GM12878 (cell line): ENCODE measurements around the gene RUNDC1. TPM values are rescaled to one million over a fixed set of nuclear protein-coding genes. Genes with fewer than 3 reads are reported as not detected.

Experiments
- ATAC-seq: fragments of 200-7000 bp; cut with Tn5 transposase; 3 replicates; pipeline ENCODE4 v1.9.1; 2020; ENCODE audit warnings: mild to moderate bottlenecking, moderate library complexity
- BruUV-seq: library from RNA; stranded (reverse); fragments of 400-500 nt; replicated peaks from 2 replicates; lab custom pipeline; 2021; lab: Mats Ljungman, UMichigan
- CTCF ChIA-PET: fragments of 300-600 bp; sonication (Branson Sonifier 250); formaldehyde crosslinking; extraction: SDS; loops from one replicate; lab custom pipeline; 2021; ENCODE audit warnings: inconsistent platforms; lab: Yijun Ruan, JAX
- POLR2A ChIA-PET: fragments of 350-600 bp; formaldehyde crosslinking; extraction: SDS; loops from one replicate; lab custom pipeline; 2021; ENCODE audit warnings: inconsistent platforms; lab: Charles Lee
- RAD21 ChIA-PET: fragments of 300-600 bp; sonication (Branson Sonifier 250); formaldehyde crosslinking; loops from one replicate; lab custom pipeline; 2023; ENCODE audit warnings: antibody characterized with exemption; ENCODE audit not compliant: unreplicated experiment; lab: Charles Lee
- SMC1A ChIA-PET: fragments of 300-600 bp; sonication (Branson Sonifier 250); formaldehyde crosslinking; loops from one replicate; lab custom pipeline; 2023; ENCODE audit not compliant: unreplicated experiment, uncharacterized antibody; lab: Charles Lee
- DNase-seq: peaks from one replicate; pipeline ENCODE4 v3.0.0-alpha.2; 2011; ENCODE audit warnings: low read depth, low spot score
- FAIRE-seq: peaks from 3 replicates; lab custom pipeline; 2011; peaks lifted over from hg19 to GRCh38; lab: Jason Lieb, UNC
- H2AFZ ChIP-seq: 2 replicates; pipeline ENCODE4 v1.6.0; 2011; ENCODE audit warnings: low read depth, low read length, control low read depth; ENCODE audit not compliant: control insufficient read depth
- H3K27ac ChIP-seq: 2 replicates; pipeline ENCODE4 v1.5.1; 2011; ENCODE audit warnings: control low read depth; ENCODE audit not compliant: control insufficient read depth, insufficient read depth
- H3K27me3 ChIP-seq, 2 experiments: replicated peaks in 1 of 2; 2 replicates each; pipeline versions ENCODE4 v1.6.0 to v1.6.1; 2011; ENCODE audit warnings: low read length in 1 of 2; ENCODE audit not compliant: control insufficient read depth in 2 of 2, insufficient read depth in 2 of 2
- H3K36me3 ChIP-seq, 2 experiments: 2 replicates each; pipeline ENCODE4 v1.5.1; 2011; ENCODE audit warnings: low read length in 1 of 2; ENCODE audit not compliant: control insufficient read depth in 2 of 2, insufficient read depth in 2 of 2
- H3K4me1 ChIP-seq: 2 replicates; pipeline ENCODE4 v1.6.1; 2011; ENCODE audit warnings: mild to moderate bottlenecking, low read length, moderate library complexity, mixed read lengths; ENCODE audit not compliant: control insufficient read depth, insufficient read depth
- H3K4me2 ChIP-seq: 2 replicates; pipeline ENCODE4 v1.6.0; 2011; ENCODE audit warnings: control low read depth; ENCODE audit not compliant: control insufficient read depth, insufficient read depth
- H3K4me3 ChIP-seq: fragments of 200-600 bp; sonication (generic); 2 replicates; pipeline ENCODE4 v1.5.1; 2016
- H3K79me2 ChIP-seq: 2 replicates; pipeline ENCODE4 v1.6.0; 2011; ENCODE audit warnings: low read length; ENCODE audit not compliant: control insufficient read depth, insufficient read depth
- H3K9ac ChIP-seq: 2 replicates; pipeline ENCODE4 v1.8.0; 2011; ENCODE audit warnings: low read length, control low read depth, mixed read lengths; ENCODE audit not compliant: control insufficient read depth, insufficient read depth
- H3K9me3 ChIP-seq: replicated peaks from 3 replicates; pipeline ENCODE4 v1.5.1; 2011; ENCODE audit warnings: mild to moderate bottlenecking, low read length; ENCODE audit not compliant: control insufficient read depth, insufficient read depth
- H4K20me1 ChIP-seq: 2 replicates; pipeline ENCODE4 v1.6.0; 2011; ENCODE audit not compliant: control insufficient read depth, insufficient read depth
- BHLHE40 ChIP-seq, 2 experiments: fragments of 450-650 bp in 1 of 2; IDR thresholded peaks; 2 replicates each; pipeline ENCODE4 v1.6.1; 2011 to 2017; ENCODE audit warnings: low read depth in 2 of 2, borderline replicate concordance in 1 of 2, improper control_type of control experiment in 1 of 2, low read length in 1 of 2, mild to moderate bottlenecking in 1 of 2
- BRCA1 ChIP-seq: IDR thresholded peaks from 2 replicates; pipeline ENCODE4 v1.6.1; 2011; ENCODE audit warnings: low read depth, low read length, improper control_type of control experiment
- CHD1 ChIP-seq: IDR thresholded peaks from 2 replicates; pipeline ENCODE4 v1.6.1; 2012; ENCODE audit warnings: low read depth, low read length, improper control_type of control experiment
- EED ChIP-seq: sonication (generic); IDR thresholded peaks from 2 replicates; pipeline ENCODE4 v1.6.1; 2016; ENCODE audit warnings: antibody characterized with exemption, low read depth
- FOXM1 ChIP-seq: IDR thresholded peaks from 2 replicates; pipeline ENCODE4 v1.6.1; 2012; ENCODE audit warnings: low read depth, mild to moderate bottlenecking, inconsistent platforms, low read length, moderate library complexity
- IRF4 ChIP-seq: IDR thresholded peaks from 2 replicates; pipeline ENCODE4 v1.6.1; 2011; ENCODE audit warnings: low read depth, low read length
- SMARCA5 ChIP-seq: fragments of 450-650 bp; IDR thresholded peaks from 2 replicates; pipeline ENCODE4 v1.6.1; 2017; ENCODE audit warnings: mild to moderate bottlenecking
- SP1 ChIP-seq: IDR thresholded peaks from one replicate; pipeline ENCODE4 v1.6.1; 2011; ENCODE audit warnings: low read depth, low read length
- SREBF2 ChIP-seq: IDR thresholded peaks from 2 replicates; pipeline ENCODE4 v1.6.1; 2012; ENCODE audit warnings: mild to moderate bottlenecking, low read length
- SUZ12 ChIP-seq: fragments of 200-600 bp; sonication (generic); IDR thresholded peaks from one replicate; pipeline ENCODE4 v1.6.1; 2018; ENCODE audit warnings: antibody characterized with exemption, mild to moderate bottlenecking; ENCODE audit not compliant: unreplicated experiment
- WGBS: methylation state at CpG from one replicate; pipeline ENCODE4 v1.1.6; 2016; ENCODE audit warnings: low lambda C conversion rate; ENCODE audit not compliant: insufficient replicate concordance, insufficient coverage; ENCODE audit errors: missing lambda C conversion rate; 5-methylcytosine and 5-hydroxymethylcytosine counted together
- in situ Hi-C: fragments of 300-500 bp; cut with MboI; formaldehyde crosslinking; loops from 9 replicates; pipeline ENCODE4 v1.14.3; 2018; ENCODE audit warnings: mixed read lengths
- intact Hi-C: fragments of 100-400 bp; cut with micrococcal nuclease; formaldehyde crosslinking; loops from one replicate; pipeline ENCODE4 v1.14.2; 2022; ENCODE audit not compliant: unreplicated experiment
- polyA plus RNA-seq, 11 experiments: library from polyadenylated mRNA; depleted of rRNA in 4 of 11; unstranded in 6 of 11; stranded (reverse) in 5 of 11; fragments of >200 nt; fragmentation: Nextera tagmentation in 4 of 11; fragmentation: Illumina TruSeq in 1 of 11; extraction: Ambion mirVana in 4 of 11; extraction: Trizol in 1 of 11; gene quantifications; 1 replicate in 1 of 11; 2 replicates in 10 of 11; pipeline versions ENCODE4 v1.2.1 to v1.2.3, GENCODE V29; 2011 to 2016; ENCODE audit warnings: inconsistent platforms in 2 of 11, missing spikeins in 2 of 11, low read depth in 1 of 11
- total RNA-seq, 4 experiments: library from RNA; depleted of rRNA in 3 of 4; stranded (reverse); fragments of >200 nt in 3 of 4; fragmentation: Illumina TruSeq in 1 of 4; extraction: Trizol in 1 of 4; gene quantifications; 2 replicates each; pipeline versions ENCODE4 v1.2.1 to v1.2.3, GENCODE V29; 2013 to 2021
- TF ChIP-seq, protein P1 (sequence below): fragments of 450-650 bp; conservative IDR thresholded peaks from 2 replicates; pipeline ENCODE4 v1.6.1; 2017; ENCODE audit warnings: mild to moderate bottlenecking, moderate library complexity
- TF ChIP-seq, protein P2 (sequence below): IDR thresholded peaks from 2 replicates; pipeline ENCODE4 v1.6.1; 2012; ENCODE audit warnings: low read depth, low read length, improper control_type of control experiment
- TF ChIP-seq, protein P3 (sequence below): IDR thresholded peaks from 2 replicates; pipeline ENCODE4 v1.6.1; 2012; ENCODE audit warnings: low read depth, low read length, improper control_type of control experiment
- TF ChIP-seq, protein P4 (sequence below): fragments of 450-650 bp; formaldehyde crosslinking; IDR thresholded peaks from 2 replicates; pipeline ENCODE4 v1.4.0; 2020; ENCODE audit warnings: mild to moderate bottlenecking, moderate library complexity

RUNDC1 gene
- total and polyA plus RNA-seq, 10 of the 15 experiments (the other 5 are each of a cell fraction or from before 2014, with no cell fraction given): 2.9 to 15.6 (median 8.2) TPM

DNA sequence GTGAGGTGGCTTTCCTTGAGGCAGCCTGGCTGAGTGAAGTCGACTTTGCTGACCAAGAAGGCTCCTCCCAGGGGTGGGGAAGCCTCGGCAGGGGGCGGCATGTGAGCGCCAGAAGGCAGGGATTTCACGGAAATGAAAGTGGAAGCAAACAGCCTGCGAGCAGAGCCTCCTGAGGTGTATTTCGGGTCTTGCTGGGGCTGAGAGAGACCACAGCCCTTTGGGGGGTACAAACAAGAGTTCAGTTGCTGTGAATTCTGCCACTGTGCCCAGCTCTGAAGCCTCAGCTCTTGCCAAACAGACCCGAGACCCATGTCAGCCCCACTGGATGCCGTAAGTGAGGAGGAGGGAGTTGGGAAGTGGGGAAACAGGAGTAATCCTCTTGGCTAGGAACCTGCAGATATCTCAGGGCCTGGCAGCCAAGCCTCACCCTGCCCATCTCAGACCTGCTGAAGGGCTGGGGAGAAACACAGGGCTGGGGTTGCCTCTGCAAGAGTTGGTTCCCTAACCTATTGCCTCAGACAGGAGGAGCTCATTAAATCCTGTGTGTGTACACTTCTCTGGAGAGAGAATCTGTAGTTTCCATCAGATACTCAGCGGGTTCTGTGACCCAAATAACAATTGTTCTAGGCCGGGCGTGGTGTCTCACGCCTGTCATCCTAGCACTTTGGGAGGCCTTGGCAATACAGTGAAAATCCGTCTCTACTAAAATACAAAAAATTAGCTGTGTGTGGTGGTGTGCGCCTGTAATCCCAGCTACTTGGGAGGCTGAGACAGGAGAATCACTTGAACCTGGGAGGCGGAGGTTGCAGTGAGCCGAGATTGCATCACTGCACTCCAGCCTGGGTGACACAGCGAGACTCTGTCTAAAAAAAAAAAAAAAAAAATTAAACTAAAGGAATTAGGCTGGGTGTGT is 26.5 kb downstream of the RUNDC1 start, which contains the start of gene IFI35:
IFI35 (plus strand) TSS at position 146 of the 913 bp plus-strand sequence; CDS start at position 310, 164 bp downstream.
- Histone ChIP-seq H3K9me3 (no peaks in the 10 kb centered on the region), H3K9ac (peak within 1 kb of the TSS; percentile 97), H3K36me3 (peaks cover 4 to 17% of the 10 kb centered on the region in 2 experiments; a peak in 3 of 4 replicates), H3K4me1 (peaks cover 6% of the 10 kb centered on the region), H3K79me2 (peaks cover 29% of the 10 kb centered on the region), H2AFZ (peak within 1 kb of the TSS; percentile 81), H3K4me3 (peak within 1 kb of the TSS; percentile 97), H4K20me1 (no peaks in the 10 kb centered on the region), H3K27me3 (no peaks in the 10 kb centered on the region), H3K27ac (peak within 1 kb of the TSS; percentile 97), H3K4me2 (peak within 1 kb of the TSS; percentile 58)
- 16% methylated on average over 17 of the region's 18 CpGs for WGBS
- ATAC-seq: peak; percentile 97
- FAIRE-seq: peak; percentile 94
- intact Hi-C loops: no loop called here
- ChIA-PET RAD21 (interaction anchor here (0.7 to 2.3 kb wide), 6 partner anchors 9 to 332 kb away, joined by 3 to 18 read pairs (median 4); partner anchors contain the start of gene RPL27), POLR2A (interaction anchor here (1.0 to 1.5 kb wide), 2 partner anchors 9 to 477 kb away, joined by 3 to 9 read pairs; partner anchors contain the start of genes DHX8 and RPL27), SMC1A (interaction anchor here (1.0 to 2.0 kb wide), 8 partner anchors 9 to 309 kb away, joined by 3 to 13 read pairs (median 4); partner anchors contain the start of genes BECN1, NBR1 and RPL27), CTCF (interaction anchor here (0.6 to 3.1 kb wide), 15 partner anchors 8 to 327 kb away, joined by 3 to 29 read pairs (median 4); partner anchors contain the start of genes RND2 and RPL27)
- DNase-seq: peak; percentile 69
- TSS peak; percentile 85 for BruUV-seq
- in situ Hi-C loops: no loop called here
- TF ChIP-seq SMARCA5: no peak; the same call in 1 of the 2 replicates
- 0 out of 2 replicates have a peak, but pooled peaks have one; percentile 26 for TF ChIP-seq EED
- no peak for TF ChIP-seq SREBF2
- TF ChIP-seq, protein P1, sequence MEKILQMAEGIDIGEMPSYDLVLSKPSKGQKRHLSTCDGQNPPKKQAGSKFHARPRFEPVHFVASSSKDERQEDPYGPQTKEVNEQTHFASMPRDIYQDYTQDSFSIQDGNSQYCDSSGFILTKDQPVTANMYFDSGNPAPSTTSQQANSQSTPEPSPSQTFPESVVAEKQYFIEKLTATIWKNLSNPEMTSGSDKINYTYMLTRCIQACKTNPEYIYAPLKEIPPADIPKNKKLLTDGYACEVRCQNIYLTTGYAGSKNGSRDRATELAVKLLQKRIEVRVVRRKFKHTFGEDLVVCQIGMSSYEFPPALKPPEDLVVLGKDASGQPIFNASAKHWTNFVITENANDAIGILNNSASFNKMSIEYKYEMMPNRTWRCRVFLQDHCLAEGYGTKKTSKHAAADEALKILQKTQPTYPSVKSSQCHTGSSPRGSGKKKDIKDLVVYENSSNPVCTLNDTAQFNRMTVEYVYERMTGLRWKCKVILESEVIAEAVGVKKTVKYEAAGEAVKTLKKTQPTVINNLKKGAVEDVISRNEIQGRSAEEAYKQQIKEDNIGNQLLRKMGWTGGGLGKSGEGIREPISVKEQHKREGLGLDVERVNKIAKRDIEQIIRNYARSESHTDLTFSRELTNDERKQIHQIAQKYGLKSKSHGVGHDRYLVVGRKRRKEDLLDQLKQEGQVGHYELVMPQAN: no peak
- TF ChIP-seq BHLHE40 (IDR thresholded peaks at IDR 0.05; ENCODE audit: borderline replicate concordance in 1 of 2, low read depth in 2 of 2, low read length in 1 of 2): peak; percentile 75; a peak in 3 of 4 replicates
- no peak for TF ChIP-seq CHD1
- TF ChIP-seq, protein P2, sequence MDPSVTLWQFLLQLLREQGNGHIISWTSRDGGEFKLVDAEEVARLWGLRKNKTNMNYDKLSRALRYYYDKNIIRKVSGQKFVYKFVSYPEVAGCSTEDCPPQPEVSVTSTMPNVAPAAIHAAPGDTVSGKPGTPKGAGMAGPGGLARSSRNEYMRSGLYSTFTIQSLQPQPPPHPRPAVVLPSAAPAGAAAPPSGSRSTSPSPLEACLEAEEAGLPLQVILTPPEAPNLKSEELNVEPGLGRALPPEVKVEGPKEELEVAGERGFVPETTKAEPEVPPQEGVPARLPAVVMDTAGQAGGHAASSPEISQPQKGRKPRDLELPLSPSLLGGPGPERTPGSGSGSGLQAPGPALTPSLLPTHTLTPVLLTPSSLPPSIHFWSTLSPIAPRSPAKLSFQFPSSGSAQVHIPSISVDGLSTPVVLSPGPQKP: no peak
- TF ChIP-seq BRCA1: no peak
- TF ChIP-seq, protein P3, sequence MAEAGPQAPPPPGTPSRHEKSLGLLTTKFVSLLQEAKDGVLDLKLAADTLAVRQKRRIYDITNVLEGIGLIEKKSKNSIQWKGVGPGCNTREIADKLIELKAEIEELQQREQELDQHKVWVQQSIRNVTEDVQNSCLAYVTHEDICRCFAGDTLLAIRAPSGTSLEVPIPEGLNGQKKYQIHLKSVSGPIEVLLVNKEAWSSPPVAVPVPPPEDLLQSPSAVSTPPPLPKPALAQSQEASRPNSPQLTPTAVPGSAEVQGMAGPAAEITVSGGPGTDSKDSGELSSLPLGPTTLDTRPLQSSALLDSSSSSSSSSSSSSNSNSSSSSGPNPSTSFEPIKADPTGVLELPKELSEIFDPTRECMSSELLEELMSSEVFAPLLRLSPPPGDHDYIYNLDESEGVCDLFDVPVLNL: no peak
- TF ChIP-seq FOXM1: no peak
- TF ChIP-seq IRF4: peak; percentile 38; the same call in 1 of the 2 replicates
- TF ChIP-seq SUZ12: no peak
- no peak for TF ChIP-seq SP1
- TF ChIP-seq, protein P4, sequence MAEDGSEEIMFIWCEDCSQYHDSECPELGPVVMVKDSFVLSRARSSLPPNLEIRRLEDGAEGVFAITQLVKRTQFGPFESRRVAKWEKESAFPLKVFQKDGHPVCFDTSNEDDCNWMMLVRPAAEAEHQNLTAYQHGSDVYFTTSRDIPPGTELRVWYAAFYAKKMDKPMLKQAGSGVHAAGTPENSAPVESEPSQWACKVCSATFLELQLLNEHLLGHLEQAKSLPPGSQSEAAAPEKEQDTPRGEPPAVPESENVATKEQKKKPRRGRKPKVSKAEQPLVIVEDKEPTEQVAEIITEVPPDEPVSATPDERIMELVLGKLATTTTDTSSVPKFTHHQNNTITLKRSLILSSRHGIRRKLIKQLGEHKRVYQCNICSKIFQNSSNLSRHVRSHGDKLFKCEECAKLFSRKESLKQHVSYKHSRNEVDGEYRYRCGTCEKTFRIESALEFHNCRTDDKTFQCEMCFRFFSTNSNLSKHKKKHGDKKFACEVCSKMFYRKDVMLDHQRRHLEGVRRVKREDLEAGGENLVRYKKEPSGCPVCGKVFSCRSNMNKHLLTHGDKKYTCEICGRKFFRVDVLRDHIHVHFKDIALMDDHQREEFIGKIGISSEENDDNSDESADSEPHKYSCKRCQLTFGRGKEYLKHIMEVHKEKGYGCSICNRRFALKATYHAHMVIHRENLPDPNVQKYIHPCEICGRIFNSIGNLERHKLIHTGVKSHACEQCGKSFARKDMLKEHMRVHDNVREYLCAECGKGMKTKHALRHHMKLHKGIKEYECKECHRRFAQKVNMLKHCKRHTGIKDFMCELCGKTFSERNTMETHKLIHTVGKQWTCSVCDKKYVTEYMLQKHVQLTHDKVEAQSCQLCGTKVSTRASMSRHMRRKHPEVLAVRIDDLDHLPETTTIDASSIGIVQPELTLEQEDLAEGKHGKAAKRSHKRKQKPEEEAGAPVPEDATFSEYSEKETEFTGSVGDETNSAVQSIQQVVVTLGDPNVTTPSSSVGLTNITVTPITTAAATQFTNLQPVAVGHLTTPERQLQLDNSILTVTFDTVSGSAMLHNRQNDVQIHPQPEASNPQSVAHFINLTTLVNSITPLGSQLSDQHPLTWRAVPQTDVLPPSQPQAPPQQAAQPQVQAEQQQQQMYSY (CRISPR knock-in tag): no peak
